Measurements from ENCODE around the gene ARL14EPL.

The ARL14EPL gene

DNA sequence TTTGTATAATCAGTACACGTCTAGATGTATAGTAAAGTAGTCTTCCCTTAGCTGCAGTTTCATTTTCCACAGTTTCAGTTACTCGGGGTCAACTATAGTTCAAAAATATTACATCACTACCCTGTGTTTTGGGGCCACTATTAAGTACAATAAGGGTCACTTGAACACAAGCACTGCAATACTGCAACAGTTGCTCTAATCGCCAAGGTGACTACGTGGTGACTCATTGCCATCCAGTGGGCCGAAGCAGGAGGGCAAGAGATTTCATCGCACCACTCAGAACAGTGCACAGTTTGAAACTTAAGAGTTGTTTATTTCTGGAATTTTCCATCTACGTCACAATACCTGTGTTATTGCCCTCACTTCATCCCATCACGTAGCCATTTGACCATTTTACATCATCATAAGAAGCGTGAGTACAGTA, at the start of gene ARL14EPL:
ARL14EPL (plus strand) TSS at position 379 of the 424 bp plus-strand sequence. CDS start 18,994 bp downstream, outside the sequence.
- DNase-seq, result no peak

DNA sequence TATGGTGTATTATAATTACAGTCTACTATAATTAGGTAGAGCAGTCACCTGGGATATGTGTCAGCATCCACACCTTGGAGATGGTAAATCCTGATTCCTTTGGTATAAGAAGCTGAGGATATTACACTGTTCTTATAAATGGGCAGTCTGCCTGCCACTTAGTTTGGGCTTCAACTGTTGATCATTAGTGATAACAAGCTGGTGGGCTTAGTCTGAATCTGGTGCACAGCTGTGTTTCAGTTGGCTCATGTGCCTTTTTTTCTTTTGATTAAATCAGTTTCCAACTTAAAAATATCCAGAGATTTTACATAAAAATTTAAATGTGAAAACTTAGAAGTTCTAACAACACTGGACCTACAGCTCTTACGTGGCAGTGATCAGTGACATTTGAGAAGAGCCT, 48.8 kb upstream of the ARL14EPL start:
- no peak for DNase-seq

DNA sequence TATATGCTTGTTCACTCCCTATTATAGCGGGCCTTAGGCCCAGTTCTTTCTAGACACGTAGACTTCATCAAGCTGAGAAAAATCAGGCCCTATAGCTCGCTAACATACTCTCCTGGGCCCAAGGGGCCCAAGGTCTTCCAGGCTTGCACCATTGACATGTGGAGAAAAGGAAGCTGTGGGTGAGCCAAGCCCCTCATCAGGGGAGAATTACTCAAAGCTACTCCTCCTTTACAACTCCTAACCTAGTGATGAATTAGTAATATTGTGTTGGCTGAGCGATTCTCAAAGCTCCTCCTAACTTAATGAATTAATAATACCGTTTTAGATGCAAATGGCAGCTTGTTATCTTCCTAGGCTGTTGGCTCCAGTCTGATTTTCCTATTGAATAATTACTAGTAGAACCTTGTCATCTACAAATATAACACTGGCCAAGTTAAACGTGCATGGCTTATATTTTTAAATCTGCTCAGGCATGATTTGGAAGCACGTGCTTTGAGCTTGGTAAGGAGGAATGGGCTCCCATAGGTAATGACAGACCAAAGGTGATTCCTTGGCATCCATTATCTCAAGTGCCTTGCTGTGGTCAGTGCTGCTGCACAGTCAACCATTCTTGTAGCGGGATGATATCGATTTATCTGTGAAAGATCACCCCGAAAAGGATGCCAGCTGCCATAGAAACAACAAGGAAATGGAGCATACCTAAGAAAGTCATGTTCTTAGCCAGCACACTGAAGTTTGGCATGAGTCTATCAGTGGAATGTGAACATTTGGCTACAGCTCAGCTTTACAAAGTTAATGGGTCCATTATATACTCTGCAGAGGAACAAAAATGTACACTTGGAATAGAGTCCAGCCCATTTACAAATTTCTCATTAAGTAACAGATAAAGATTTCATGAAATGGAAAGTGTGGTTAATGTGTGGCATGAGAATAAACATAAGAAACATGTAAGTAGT, 46.2 kb upstream of the ARL14EPL start:
- DNase-seq, result no peak

DNA sequence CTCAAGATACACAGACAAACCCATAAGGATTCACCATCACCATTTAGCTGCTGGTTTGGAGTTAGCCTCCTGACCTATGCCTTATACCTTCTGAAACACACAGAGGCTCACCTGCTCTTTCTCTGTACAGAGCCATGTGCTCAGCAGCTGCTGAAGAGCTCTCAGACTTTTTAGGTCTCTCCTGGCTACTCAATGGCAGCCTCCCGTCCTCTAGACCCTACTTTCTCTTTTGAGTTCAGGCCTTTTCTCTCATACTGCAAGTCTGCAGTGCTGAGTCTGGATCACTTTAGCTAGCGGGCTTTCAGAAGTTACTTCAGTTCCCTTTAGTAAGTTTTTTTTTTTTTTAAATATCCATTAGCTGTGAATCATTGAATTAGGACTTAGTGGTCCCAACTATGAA, 44.3 kb upstream of the ARL14EPL start:
- DNase-seq, result no peak

DNA sequence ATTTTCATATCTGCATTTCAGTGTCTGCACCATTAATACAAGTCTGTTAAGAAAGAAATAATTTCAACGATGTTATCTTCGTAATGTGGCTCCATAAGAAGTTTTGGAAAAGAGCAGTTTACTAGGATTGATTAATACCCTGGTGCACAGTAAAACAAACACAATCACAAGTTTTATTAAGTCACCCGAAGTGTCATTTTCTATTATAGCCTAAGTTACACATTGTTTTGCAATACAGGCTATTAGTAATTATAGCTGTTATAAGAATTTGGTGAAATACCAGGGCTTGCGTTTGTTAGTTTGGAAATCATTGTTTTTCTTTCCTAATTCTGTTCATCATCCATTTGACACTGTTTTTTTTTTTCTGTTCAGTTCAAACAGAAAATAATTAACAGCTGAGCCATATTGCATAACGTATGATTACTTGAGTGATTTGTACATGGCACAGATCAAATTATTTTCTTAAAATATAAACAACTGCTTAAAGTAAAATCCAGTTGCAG, 39.4 kb upstream of the ARL14EPL start:
- no peak for DNase-seq

DNA sequence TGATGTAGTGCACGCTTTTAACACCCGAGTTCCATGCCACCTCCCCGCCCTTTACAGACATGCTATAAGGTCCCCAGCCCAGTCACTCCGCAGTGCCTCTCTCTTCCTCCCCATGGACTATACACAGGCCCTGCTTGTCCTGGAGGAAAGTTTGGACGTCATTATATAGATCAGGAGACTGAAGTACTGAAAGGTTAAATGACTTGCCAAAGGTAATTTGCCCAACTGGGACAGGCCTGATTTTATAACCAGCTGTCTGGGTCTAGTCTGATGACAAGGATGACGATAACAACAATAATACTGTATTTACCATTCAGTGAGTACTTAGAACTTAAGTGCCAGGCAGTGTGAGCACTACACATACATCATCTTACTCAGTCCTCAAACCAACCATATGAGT, 36.9 kb upstream of the ARL14EPL start:
- DNase-seq, result no peak

DNA sequence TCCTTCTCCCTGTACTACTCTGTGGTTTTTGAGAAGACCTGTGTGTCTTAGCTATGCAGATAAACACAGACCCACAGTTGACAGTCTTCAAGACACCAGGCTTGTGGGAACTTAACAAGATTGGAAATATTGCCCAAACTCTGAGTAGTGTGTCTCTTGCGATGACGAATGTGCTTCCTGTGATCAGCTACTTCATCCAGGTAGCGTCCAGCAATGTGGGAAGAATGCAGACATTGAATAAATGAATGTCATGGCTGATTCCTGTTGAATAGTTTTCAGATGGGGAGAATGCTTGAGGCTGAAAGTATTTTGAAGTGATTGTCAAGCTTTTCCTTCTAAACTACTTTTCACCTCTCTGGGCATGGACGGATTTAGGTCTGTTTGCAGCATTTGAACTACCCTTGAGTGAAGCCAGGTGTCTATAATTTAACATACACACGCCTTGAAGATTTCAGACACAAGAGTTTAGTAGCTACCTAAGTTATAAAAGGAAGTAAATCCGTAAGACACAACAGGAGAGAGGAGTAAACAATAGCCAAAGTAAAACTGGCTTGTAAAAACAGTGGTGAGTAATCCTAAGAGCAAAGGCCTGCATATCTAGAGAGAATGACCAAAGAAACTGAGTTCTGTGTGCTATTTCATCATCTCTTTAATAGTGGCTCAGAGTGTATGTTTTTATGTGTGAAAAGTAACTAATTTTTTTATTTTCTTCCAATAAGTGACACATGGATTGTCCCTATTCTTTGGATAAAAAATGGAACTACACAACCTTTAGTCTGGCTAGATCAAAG, 30.0 kb upstream of the ARL14EPL start:
- no peak for DNase-seq

DNA sequence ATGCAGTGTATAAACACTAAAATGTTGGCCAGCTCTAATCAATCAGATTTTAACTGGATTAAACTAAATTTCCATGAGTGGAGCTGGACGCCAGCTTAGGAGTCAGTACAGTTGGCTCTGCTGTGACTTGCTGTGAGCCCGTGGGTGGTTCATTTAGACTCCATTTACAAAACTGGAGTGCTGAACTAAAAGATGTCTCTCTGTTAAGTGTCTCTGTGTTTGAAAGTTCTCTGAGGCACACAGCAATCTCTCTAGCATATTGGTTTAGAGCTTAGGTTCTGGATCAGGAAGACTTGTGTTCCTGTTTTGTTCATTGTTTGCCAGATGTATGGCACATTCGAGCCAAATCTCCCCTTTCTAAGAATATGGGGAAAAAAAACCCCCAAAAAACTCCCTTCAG, 28.0 kb upstream of the ARL14EPL start:
- no peak for DNase-seq

DNA sequence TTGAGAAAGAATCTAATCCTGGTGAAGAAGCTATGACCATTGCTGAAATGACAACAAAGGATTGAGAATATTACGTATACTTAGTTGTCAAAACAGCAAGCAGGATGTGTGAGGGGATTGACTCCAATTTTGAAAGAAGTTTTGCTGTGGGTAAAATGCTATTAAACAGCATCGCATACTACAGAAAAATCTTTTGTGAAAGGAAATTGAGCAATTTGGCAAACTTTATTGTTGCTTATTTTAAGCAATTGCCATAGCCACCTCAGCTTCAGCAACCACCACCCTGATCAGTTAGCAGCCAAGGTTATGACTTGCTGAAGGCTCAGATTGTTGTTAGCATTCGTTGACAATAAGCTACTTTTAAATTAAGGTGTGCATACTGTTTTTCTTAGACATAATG, 22.5 kb upstream of the ARL14EPL start:
- DNase-seq, result no peak

DNA sequence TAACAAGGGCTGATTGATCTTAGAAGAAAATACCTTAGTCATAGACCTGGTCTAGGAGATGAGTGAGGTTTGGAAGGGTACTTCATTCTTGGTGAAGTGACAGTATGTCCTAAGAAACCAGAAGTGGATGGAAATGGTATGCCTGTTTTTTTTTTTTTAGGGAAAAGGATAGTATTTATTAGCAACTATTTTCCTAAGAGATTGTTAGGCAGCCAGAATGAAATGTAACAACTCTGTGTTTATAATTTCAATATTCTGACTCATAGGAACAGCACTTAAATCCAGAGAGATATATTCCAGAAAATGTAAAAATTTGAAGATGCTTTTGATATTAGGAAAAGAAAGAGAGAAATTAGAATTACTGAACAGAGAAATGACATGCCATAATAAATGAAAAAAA, 21.2 kb upstream of the ARL14EPL start:
- DNase-seq, result no peak

DNA sequence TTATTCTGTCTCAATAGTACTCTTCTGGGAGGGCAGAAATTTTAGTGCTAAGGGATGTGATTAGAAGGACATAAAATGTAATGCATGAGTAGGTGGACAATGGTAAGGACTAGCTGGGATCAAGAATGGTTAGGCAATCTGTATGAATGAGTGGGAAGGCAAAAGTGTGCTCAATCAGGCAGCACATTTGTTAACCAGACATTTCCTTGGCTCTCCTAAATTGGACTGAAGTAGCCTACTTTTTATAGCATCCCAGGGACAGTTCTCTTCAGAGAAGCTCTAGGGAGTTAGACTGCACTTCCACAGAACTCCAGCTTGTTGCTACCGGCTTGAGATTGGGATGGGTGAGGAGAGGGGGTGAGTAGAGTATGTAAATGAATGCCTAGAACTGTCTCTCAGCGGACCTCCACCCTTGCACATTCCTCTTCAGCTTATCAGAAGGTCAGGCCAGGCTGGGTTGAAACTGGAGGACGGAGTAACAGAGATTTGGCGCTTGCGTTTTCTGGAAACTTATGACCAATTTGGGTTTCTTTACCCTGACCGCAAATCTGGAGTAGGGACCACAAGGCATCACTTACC, 19.0 kb upstream of the ARL14EPL start:
- no peak for DNase-seq

DNA sequence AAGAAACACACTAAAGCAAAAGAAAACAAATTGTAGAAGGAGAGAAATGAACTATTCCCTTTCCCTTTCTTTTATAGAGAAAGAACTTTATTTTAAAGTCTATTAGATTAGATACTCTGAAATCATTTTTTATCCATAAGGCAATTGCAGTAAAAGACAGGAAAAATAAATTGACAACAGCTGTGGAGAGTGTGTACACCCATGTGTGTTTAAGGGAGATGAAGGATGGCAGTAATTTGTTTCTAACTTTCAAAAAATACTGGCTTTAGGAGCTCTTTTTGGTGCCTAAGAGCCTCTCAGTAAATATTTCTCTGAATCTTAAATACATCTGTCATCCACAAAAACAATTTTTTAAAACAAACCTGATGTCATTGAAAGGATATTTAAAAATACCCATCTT, 18.3 kb upstream of the ARL14EPL start:
- DNase-seq, result no peak

DNA sequence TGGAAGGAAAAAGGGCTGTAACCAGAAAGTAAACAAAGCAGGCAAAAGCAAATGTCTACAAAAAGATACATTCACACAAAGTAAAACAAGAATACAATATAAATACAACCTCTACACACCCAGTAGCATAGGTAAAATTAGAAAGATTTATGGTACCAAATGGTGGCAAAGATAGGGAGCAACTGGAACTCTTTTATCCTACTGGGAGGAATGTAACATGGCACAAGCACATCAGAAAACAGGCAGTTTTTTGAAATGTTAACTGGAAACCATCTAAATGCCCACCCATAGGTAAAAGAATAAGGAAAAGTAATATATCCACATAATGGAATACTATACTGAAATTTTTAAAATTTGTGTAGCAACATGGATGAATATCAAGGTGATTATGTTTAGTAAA, 8.7 kb upstream of the ARL14EPL start:
- no peak for DNase-seq

DNA sequence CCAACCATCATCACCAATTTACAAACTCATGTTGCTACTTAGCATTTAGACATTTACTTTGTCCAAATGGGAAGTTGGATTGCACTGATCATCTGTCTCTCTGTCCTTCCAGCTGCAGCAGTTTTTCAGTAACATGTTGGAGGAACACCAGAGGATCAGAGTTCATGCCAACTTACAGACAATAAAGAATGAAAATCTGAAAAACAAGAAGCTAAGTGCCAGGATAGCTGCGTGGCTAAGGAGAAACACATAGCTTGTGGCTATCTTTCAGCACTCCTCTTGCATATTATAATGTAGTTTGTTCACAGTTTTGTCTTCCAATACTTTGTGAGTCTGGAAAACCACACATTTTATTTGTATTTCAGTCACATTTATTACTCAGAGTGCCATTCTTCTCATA, 6.4 kb upstream of the ARL14EPL start:
- no peak for DNase-seq

DNA sequence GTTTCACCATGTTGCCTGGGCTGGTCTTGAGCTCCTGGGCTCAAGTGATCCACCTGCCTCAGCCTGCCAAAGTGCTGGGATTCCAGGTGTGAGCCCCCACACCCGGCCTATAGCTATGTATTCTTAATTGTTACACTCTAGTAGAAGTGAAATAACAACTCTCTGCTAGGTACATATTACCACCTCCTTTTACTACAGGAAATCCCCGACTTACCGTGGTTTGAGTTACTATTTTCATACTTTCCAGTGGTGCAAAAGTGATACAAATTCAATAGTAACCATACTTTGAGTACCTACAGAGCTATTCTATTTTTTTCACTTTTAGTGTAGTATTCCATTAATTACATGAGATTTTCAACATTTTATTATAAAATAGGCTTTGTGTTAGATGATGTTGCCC, 719 bp downstream of the ARL14EPL start:
- no peak for DNase-seq

DNA sequence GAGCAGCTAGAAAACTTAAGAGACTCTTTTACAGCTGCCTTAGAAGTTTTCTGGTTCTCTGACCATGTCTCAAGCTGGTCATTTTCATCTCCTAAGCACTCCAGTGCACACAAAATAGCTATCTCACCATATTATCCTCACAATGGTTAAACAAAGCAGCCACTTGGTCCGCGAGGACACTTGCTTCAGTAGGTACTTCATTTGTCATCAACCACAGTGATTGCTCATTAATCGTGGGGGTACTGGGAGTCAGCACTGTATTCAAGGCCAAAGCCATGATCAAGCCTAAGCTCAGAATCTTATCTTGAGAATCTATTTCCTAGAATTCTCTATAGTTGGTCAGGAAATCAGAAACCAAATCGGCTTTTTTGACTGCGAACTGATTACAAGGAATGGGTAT, 2.9 kb downstream of the ARL14EPL start:
- no peak for DNase-seq

DNA sequence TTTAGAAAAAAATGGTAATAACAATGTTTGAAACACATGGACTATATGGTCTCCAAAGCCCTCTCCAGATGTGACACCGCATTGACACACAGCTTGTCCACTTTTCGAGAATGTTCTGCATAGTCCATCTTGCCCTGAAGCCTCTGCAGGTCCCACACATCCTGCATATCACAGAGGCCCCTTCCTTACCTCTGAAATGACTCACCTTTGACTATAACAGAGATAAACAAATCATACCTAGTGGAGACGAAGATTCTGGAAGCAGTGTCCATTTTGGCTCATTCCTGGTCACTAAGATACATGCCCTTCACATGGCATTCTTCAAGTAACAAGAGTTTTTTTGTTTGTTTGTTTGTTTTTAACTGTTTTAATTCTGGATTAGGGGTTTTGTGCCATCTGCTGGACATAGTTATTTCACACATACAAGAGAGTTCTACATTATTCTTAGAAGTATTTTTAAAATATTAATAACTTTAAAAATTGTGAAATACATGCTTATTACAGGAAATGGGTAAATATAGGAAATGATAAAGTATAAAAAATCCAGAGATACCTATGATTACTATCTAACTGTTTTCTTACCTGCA, 5.1 kb downstream of the ARL14EPL start:
- DNase-seq, result no peak

DNA sequence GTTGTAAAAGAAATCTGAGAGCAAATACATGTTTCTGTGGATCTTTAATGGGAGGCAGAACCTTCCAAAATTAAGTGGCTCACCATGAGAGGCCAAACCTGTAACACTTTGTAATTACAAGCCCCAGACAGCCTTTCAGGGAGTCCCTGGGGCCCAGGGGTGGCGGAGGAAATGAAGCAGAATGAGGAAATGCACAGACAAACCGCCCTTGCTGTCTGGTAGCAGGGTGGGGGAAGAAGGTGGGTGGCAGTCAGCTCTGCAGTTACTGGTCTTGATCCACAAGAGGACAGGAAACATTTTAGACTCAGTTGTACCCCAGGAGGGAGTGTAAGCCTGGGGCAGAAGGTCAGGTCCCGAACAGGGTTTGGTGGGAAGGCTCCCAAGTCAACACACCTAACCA, 6.5 kb downstream of the ARL14EPL start:
- DNase-seq, result no peak

DNA sequence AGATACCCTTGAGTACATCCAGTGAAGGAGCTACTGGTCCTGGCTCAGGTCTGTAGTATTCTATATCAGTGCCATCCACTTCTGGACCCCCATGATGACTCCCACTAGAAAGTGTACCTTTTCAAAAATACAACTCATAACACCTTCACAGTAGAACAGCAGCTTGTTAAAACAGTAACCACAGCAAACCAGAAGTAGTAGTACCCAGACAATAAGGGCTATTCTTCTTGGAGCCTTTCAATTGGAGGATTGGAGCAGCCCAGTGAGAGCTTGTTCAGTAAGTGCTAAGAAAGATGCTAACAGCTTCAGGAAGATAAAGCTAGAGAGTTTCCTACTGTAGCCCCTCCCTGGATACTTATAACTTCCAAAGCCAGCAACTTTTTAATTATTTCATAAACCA, 10.1 kb downstream of the ARL14EPL start:
- no peak for DNase-seq

DNA sequence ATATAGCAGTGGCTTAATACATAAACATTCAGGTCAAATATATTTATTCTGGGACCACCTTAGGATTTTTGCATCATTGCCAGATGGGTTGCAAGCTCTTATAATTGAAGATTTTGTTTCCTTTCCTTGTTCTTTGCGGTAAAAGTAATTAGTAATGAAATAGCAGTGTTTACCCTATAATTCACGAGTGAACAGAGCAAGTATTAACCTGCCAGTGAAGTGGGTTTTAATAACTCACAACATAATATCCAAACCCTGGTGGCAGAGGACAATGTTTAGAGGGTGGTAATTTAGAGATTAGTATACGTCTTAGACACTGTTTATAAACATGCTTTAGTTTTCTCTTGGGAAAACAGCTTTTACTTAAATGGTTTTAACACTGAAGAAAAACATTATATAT, 11.8 kb downstream of the ARL14EPL start:
- DNase-seq, result peak; percentile 8

DNA sequence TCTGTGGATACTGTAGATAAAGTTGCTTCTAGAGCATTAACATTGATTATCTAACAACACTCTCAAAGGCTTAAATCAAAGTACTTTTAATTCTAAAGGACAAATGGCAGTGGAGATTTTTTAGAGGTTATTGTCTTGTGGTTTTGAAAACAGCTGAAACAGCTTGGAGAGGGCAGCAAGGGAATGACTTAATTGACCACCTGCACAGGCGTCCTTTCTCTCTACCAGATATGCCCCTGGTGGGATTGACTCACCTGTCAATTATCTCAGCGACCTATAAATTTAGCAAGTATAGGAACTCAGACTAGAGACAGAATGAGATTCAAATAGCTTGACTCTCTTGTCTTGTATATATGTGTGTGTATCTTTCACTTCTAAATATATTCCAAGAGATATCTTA, 13.5 kb downstream of the ARL14EPL start:
- DNase-seq, result peak; percentile 1

DNA sequence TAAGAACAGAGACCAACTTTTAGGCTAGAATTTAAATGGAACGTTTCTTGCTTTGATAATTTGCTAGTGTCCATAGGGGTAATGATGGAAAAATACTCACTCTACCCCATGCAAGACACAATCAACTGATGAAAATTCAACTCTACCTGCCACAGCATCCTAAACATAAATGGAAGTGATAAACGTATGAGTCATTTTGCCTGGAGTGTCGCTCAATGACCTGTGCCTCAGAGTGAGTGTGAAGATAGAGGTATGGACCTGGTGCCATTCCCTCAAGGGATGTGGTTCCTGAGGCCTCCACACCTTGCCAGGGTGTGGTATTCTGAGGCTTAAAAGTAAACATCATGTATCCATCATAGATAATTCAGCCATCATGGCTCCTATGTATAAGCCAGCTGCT, 14.0 kb downstream of the ARL14EPL start:
- DNase-seq, result no peak

DNA sequence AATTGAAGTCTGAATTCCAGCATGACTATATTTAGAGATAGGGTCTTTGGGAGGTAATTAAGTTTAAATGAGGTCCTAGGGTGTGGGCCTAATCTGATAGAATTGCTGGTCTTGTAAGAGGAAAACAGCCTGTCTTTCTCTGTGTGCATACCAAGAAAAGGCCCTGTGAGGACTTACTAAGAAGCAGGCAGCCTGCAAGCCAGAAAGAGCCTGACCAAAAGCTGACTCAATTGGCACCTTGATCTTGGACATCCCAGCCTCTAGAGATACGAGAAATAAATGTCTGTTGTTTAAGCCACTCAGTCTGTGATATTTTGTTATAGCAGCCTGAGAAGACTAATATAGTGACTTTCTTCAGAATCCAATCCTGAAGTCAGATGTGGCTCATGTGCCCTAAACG, 14.6 kb downstream of the ARL14EPL start:
- no peak for DNase-seq

All from NCI-H82 (cell line).